GM12874 (cell line): ENCODE measurements around the gene PIGN.

Experiments
- TF ChIP-seq, protein P1 (sequence below): IDR thresholded peaks from 2 replicates; pipeline ENCODE4 v1.5.1; 2011; ENCODE audit warnings: low read depth, mild to moderate bottlenecking, control low read depth, low read length, moderate library complexity; ENCODE audit not compliant: insufficient read depth

PIGN gene

DNA sequence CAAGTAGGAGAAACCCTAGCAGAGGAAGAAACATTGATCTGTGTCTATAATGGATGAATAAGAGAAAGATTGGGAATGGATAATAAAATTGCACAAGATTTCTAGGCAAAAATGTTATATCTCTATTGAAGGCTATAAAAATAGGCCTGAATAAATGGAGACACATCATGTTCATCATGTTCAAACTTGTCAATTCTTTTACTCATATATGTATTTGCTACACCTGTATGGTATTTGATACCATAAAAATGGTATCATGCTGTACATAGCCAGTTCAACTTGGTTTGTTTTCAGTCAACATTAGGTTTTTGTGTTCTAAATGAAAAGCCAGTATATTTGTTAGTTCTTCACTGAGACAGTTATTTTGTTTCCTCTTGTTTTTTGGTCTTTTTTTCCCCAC is 161.9 kb downstream of the PIGN start:
- TF ChIP-seq, protein P1, sequence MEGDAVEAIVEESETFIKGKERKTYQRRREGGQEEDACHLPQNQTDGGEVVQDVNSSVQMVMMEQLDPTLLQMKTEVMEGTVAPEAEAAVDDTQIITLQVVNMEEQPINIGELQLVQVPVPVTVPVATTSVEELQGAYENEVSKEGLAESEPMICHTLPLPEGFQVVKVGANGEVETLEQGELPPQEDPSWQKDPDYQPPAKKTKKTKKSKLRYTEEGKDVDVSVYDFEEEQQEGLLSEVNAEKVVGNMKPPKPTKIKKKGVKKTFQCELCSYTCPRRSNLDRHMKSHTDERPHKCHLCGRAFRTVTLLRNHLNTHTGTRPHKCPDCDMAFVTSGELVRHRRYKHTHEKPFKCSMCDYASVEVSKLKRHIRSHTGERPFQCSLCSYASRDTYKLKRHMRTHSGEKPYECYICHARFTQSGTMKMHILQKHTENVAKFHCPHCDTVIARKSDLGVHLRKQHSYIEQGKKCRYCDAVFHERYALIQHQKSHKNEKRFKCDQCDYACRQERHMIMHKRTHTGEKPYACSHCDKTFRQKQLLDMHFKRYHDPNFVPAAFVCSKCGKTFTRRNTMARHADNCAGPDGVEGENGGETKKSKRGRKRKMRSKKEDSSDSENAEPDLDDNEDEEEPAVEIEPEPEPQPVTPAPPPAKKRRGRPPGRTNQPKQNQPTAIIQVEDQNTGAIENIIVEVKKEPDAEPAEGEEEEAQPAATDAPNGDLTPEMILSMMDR: no peak

DNA sequence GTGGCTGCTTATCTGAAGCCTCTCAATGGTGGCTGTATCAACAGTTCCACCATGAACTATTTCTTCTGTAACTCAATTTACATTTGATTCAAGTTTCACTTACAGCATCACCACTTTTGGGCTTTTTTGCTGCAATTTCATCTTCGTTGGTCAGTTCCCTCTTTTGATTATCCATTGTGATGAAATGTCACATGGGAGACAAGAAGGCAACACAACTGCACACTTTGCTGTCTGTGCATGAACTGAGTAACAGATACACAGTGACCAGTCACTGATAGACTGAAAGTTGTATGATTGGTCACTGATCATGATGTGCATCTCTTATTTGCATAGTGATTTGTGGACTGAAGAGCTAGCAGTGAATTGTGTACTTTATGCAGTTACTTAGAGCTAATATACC is 163.3 kb downstream of the PIGN start:
- TF ChIP-seq, protein P1: no peak

DNA sequence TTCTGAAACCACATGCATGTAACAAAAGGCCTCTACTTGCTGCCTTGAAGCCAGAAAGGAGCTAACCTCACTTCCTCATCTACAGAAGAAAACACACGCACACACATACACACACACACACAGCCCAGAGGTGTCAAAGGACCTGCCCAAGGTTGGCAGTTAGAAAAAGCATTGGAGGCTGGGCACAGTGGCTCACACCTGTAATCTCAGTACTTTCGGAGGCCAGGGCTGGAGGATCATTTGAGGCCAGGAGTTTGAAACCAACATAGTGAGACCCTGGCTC is 168.2 kb downstream of the PIGN start:
- TF ChIP-seq, protein P1: no peak

DNA sequence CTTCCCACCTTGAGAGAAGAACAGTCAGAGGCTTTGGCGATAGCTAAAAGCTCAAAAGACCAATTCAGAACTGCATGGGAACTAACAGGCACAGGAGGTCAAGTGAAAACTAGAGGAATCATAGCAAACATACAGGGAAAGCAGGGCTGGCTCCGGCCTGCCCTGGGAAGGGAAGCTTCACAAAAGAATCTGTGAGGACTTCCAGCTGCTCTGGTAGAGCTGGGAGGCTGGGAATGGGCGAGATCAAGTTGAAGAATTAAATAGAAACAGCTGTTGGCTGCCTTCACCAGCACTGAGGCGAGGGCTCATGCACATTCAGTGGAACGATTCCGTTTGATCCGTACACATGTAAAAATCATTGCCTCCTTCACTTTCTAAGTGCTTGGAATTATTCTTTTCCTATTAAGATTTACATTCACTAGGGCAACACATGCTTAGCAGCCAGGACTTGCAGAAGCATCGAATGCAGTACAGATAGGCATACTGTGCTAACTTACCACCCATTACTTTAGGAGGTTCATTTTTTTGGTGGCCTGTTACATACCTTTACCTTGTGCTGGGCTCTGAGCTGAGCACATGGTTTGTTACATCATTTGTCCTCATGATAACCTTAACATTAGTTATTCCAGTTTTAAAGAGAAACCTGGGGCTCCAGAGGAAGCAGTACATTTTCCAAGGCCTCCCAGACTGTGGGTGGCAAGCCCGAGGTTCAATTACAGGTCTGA is 168.7 kb downstream of the PIGN start:
- TF ChIP-seq, protein P1: no peak

DNA sequence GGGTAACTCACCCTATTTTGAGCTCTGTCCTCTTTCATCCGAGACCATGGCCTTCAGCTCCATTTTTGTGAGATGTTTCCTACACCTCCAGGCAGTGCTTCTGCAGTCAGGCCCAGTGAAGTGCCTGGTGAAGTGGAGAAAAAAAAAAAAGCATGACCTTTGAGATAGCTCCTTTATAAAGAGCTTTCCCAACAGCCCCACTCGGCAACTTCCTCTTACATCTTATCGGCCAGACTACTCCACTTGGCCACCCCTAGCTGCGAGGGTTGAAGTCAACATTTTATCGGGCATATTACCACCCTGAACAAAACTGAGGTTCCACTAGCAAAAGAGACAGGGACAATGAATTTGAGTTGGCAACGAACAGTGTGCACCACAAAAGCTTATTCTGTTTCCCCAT is 169.2 kb downstream of the PIGN start:
- TF ChIP-seq, protein P1: no peak

DNA sequence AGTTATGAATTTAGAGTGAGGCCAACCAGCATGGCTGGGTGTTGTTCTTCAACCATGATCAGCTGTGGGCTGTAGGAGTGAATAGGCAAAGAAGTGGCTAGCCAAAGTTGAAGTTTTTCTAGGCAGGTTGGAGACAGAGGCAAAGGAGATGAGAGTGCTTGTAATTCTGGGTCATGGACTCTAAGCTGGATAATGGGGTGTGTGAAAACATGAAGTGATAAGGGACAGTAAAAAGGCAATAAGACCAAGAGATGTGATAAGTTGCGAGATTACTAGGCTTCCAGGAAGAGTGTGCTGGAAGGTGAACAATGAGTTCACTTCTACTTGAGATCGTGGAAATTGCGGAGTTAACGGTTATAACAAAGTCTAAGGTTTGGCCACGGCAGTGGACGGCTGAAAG is 175.4 kb downstream of the PIGN start:
- TF ChIP-seq, protein P1: no peak

DNA sequence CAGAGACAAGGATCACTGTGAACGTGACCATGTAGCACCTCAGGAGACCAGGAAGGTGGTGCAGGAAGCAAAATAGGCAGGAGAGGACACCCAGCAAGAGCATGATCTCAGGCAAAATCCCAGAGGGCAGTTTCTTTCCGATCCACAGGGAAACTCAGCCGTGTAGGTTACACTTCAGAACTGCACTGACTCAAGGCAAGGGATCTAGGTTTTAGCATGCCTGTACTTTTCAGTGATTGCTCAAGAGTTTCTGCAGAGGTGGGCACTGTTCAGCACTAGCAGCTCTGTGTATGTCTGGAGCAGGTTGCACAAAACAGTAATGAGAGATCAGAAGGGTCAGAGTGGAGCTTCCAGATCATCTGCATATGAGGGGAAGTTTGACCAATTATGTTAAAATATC is 177.3 kb downstream of the PIGN start:
- TF ChIP-seq, protein P1: no peak
